K562 (cell line): ENCODE data around the gene S100A4. TPM values are rescaled to one million over a fixed set of nuclear protein-coding genes. Genes with fewer than 3 reads are reported as not detected.
A peak's percentile ranks its signal among the peaks of the same experiment; 100 is the strongest.

Source experiments
- ATAC-seq: fragments of 200-7000 bp; cut with Tn5 transposase; 3 replicates; pipeline ENCODE4 v1.9.1; 2020; ENCODE audit warnings: moderate library complexity
- BruUV-seq: library from RNA; stranded (reverse); fragments of 400-500 nt; replicated peaks from 2 replicates; lab custom pipeline; 2021; lab: Mats Ljungman, UMichigan
- CTCF ChIA-PET: fragments of 300-600 bp; formaldehyde crosslinking; extraction: SDS; loops from one replicate; lab custom pipeline; 2021; ENCODE audit warnings: low intra/inter-chr PET ratio; lab: Yijun Ruan, JAX
- POLR2A ChIA-PET: fragments of 300-600, 350-650 bp; sonication (Branson Sonifier 250); formaldehyde crosslinking; extraction: SDS; loops from one replicate; lab custom pipeline; 2021; ENCODE audit warnings: antibody characterized with exemption, inconsistent platforms; lab: Yijun Ruan, JAX
- DNase-seq, 4 experiments: peaks; one replicate each; pipeline versions ENCODE4 v3.0.0 to v3.0.0-alpha.2; 2011 to 2018; ENCODE audit warnings: low spot score in 3 of 4, mixed read lengths in 3 of 4; ENCODE audit errors: extremely low read depth in 1 of 4
- FAIRE-seq: peaks from 2 replicates; lab custom pipeline; 2011; peaks lifted over from hg19 to GRCh38; lab: Jason Lieb, UNC
- H2AFZ ChIP-seq: 2 replicates; pipeline ENCODE4 v1.6.0; 2011; ENCODE audit warnings: low read depth, low read length, control low read depth, inconsistent platforms
- H3K27ac ChIP-seq: fragments of 200-600 bp; 3 replicates; pipeline ENCODE4 v1.8.0; 2011; ENCODE audit warnings: low read depth, mild to moderate bottlenecking, control low read depth, inconsistent platforms, low read length, moderate library complexity, mixed read lengths; ENCODE audit errors: extremely low read depth
- H3K27me3 ChIP-seq, 2 experiments: fragments of 300-600 bp in 1 of 2; 2 replicates in 1 of 2; 3 replicates in 1 of 2; pipeline versions ENCODE4 v1.6.0 to v1.8.0; 2011; ENCODE audit warnings: inconsistent platforms in 2 of 2, low read length in 2 of 2, mild to moderate bottlenecking in 1 of 2, mixed read lengths in 1 of 2, moderate library complexity in 1 of 2; ENCODE audit not compliant: control insufficient read depth in 2 of 2, insufficient read depth in 2 of 2
- H3K36me3 ChIP-seq: fragments of 300-600 bp; 3 replicates; pipeline ENCODE4 v1.8.0; 2011; ENCODE audit warnings: mild to moderate bottlenecking, low read length, inconsistent platforms; ENCODE audit not compliant: control insufficient read depth, insufficient read depth
- H3K4me1 ChIP-seq, 2 experiments: fragments of 200-600 bp in 1 of 2; replicated peaks in 1 of 2; 2 replicates in 1 of 2; 3 replicates in 1 of 2; pipeline versions ENCODE4 v1.5.1 to v1.8.0; 2011; ENCODE audit warnings: inconsistent platforms in 2 of 2, low read length in 2 of 2, mild to moderate bottlenecking in 1 of 2, mixed read lengths in 1 of 2, moderate library complexity in 1 of 2; ENCODE audit not compliant: control insufficient read depth in 2 of 2, insufficient read depth in 2 of 2
- H3K4me2 ChIP-seq: 2 replicates; pipeline ENCODE4 v1.6.1; 2011; ENCODE audit warnings: low read length, control low read depth, inconsistent platforms, mixed read lengths; ENCODE audit not compliant: insufficient read depth
- H3K4me3 ChIP-seq: fragments of 200-600 bp; sonication (generic), shearing (Covaris generic); 2 replicates; pipeline ENCODE4 v1.5.1; 2016; ENCODE audit warnings: control low read depth, inconsistent platforms
- H3K79me2 ChIP-seq: fragments of 200-600 bp; 3 replicates; pipeline ENCODE4 v1.8.0; 2011; ENCODE audit warnings: low read length, inconsistent platforms; ENCODE audit not compliant: control insufficient read depth, insufficient read depth
- H3K9ac ChIP-seq, 2 experiments: 2 replicates each; pipeline versions ENCODE4 v1.6.0 to v1.6.1; 2011; ENCODE audit warnings: low read depth in 2 of 2, low read length in 2 of 2, control low read depth in 1 of 2, inconsistent platforms in 1 of 2, mild to moderate bottlenecking in 1 of 2, mixed read lengths in 1 of 2; ENCODE audit not compliant: insufficient read depth in 1 of 2
- H3K9me1 ChIP-seq: one replicate; pipeline ENCODE4 v1.6.0; 2011; ENCODE audit warnings: inconsistent platforms, mild to moderate bottlenecking, low read length, moderate library complexity; ENCODE audit not compliant: control insufficient read depth, insufficient read depth
- H3K9me3 ChIP-seq: replicated peaks from 2 replicates; pipeline ENCODE4 v1.5.1; 2011; ENCODE audit warnings: low read depth, low read length, inconsistent platforms; ENCODE audit not compliant: control insufficient read depth, insufficient read depth
- H4K20me1 ChIP-seq: replicated peaks from 2 replicates; pipeline ENCODE4 v1.6.1; 2011; ENCODE audit warnings: low read length, inconsistent platforms, mixed read lengths; ENCODE audit not compliant: control insufficient read depth, insufficient read depth
- FOXK2 ChIP-seq, 2 experiments: fragments of 450-650 bp; IDR thresholded peaks in 1 of 2; conservative IDR thresholded peaks in 1 of 2; 2 replicates each; pipeline ENCODE4 v1.6.1; 2016; ENCODE audit warnings: low read depth in 2 of 2, mild to moderate bottlenecking in 1 of 2
- JUNB ChIP-seq: fragments of 450-650 bp; formaldehyde crosslinking; conservative IDR thresholded peaks from 2 replicates; pipeline ENCODE4 v1.4.0; 2020; ENCODE audit warnings: mild to moderate bottlenecking
- LEF1 ChIP-seq: fragments of 450-650 bp; IDR thresholded peaks from 2 replicates; pipeline ENCODE4 v1.6.1; 2016; ENCODE audit warnings: mild to moderate bottlenecking
- PHF20 ChIP-seq: fragments of 450-650 bp; IDR thresholded peaks from 2 replicates; pipeline ENCODE4 v1.6.1; 2018; ENCODE audit not compliant: partially characterized antibody
- POLR2H ChIP-seq: IDR thresholded peaks from 2 replicates; pipeline ENCODE4 v1.6.1; 2016; ENCODE audit warnings: missing genetic modification characterization, low read depth, mild to moderate bottlenecking, control low read depth, missing compliant biosample characterization, moderate library complexity
- PTBP1 ChIP-seq: fragments of 200-400 bp; formaldehyde crosslinking; IDR thresholded peaks from 2 replicates; pipeline ENCODE4 v1.6.1; 2017; ENCODE audit warnings: low read depth, low read length
- SMAD1 ChIP-seq: fragments of 150-350 bp; IDR thresholded peaks from 2 replicates; pipeline ENCODE4 v1.6.1; 2014; ENCODE audit warnings: low read length, low read depth; ENCODE audit not compliant: partially characterized antibody
- SNIP1 ChIP-seq: fragments of 450-650 bp; IDR thresholded peaks from 2 replicates; pipeline ENCODE4 v1.7.1; 2017; ENCODE audit warnings: low read depth, mild to moderate bottlenecking
- ZNF143 ChIP-seq: sonication (generic); formaldehyde crosslinking; IDR thresholded peaks from 2 replicates; pipeline ENCODE4 v1.9.0; 2022; ENCODE audit warnings: mild to moderate bottlenecking, missing genetic modification reagents
- ZNF175 ChIP-seq: fragments of 200-800 bp; sonication (Bioruptor generic); IDR thresholded peaks from 2 replicates; pipeline ENCODE4 v1.6.1; 2016; ENCODE audit warnings: low read depth, mild to moderate bottlenecking, missing genetic modification characterization, missing compliant biosample characterization
- ZNF41 ChIP-seq: fragments of 250-450 bp; sonication (Bioruptor Pico); conservative IDR thresholded peaks from 2 replicates; pipeline ENCODE4 v1.4.0; 2020; ENCODE audit warnings: mild to moderate bottlenecking
- ZNF57 ChIP-seq: fragments of 450-650 bp; formaldehyde crosslinking; IDR thresholded peaks from 2 replicates; pipeline ENCODE4 v1.4.0; 2020; ENCODE audit warnings: mild to moderate bottlenecking, moderate library complexity
- WGBS: fragments of 100-300 bp; shearing (Covaris generic); methylation state at CpG from one replicate; pipeline ENCODE4 v1.1.6; 2016; ENCODE audit warnings: low coverage, mixed read lengths; ENCODE audit not compliant: insufficient coverage; ENCODE audit errors: missing lambda C conversion rate; 5-methylcytosine and 5-hydroxymethylcytosine counted together
- in situ Hi-C: fragments of 300-500 bp; cut with MboI; formaldehyde crosslinking; loops from 4 replicates; pipeline ENCODE4 v1.15.0; 2018; ENCODE audit warnings: inconsistent platforms, mixed read lengths
- intact Hi-C: fragments of 100-400 bp; cut with micrococcal nuclease; formaldehyde crosslinking; loops from 2 replicates; pipeline ENCODE4 v1.14.2; 2022
- polyA plus RNA-seq, 8 experiments: library from polyadenylated mRNA; depleted of rRNA in 4 of 8; stranded (reverse) in 5 of 8; unstranded in 3 of 8; fragments of >200 nt; fragmentation: Nextera tagmentation in 2 of 8; fragmentation: Illumina TruSeq in 1 of 8; extraction: Ambion mirVana in 2 of 8; extraction: Trizol in 1 of 8; gene quantifications; 2 replicates each; pipeline versions ENCODE4 v1.2.1 to v1.2.3, GENCODE V29; 2011 to 2014; ENCODE audit warnings: inconsistent platforms in 1 of 8, missing spikeins in 1 of 8
- total RNA-seq, 7 experiments: library from RNA; depleted of rRNA in 6 of 7; stranded (reverse); fragments of >200 nt in 6 of 7; fragmentation: Illumina TruSeq in 2 of 7; extraction: Trizol in 2 of 7; gene quantifications; 2 replicates each; pipeline versions ENCODE4 v1.2.1 to v1.2.3, GENCODE V29; 2011 to 2021; ENCODE audit warnings: low replicate concordance in 1 of 7
- TF ChIP-seq, protein P1 (sequence below), 2 experiments: fragments of 200-800 bp in 1 of 2; sonication (Bioruptor generic) in 1 of 2; sonication (generic) in 1 of 2; formaldehyde crosslinking in 1 of 2; IDR thresholded peaks in 1 of 2; conservative IDR thresholded peaks in 1 of 2; 2 replicates each; pipeline versions ENCODE4 v1.5.0 to v1.6.1; 2016 to 2020; ENCODE audit warnings: missing compliant biosample characterization in 1 of 2, missing genetic modification characterization in 1 of 2, missing genetic modification reagents in 1 of 2
- TF ChIP-seq, protein P2 (sequence below), 2 experiments: fragments of 250-450 bp in 1 of 2; fragments of 450-650 bp in 1 of 2; sonication (Bioruptor Pico) in 1 of 2; IDR thresholded peaks; 2 replicates each; pipeline versions ENCODE4 v1.6.1 to v1.8.0; 2016 to 2021; ENCODE audit warnings: mild to moderate bottlenecking in 2 of 2, moderate library complexity in 2 of 2, missing compliant biosample characterization in 1 of 2, missing genetic modification characterization in 1 of 2

S100A4 gene
- total and polyA plus RNA-seq, 9 of the 15 experiments (the other 6 are each of a cell fraction or from before 2014, with no cell fraction given), result 3.7 to 20.1 (median 11.2) TPM

DNA sequence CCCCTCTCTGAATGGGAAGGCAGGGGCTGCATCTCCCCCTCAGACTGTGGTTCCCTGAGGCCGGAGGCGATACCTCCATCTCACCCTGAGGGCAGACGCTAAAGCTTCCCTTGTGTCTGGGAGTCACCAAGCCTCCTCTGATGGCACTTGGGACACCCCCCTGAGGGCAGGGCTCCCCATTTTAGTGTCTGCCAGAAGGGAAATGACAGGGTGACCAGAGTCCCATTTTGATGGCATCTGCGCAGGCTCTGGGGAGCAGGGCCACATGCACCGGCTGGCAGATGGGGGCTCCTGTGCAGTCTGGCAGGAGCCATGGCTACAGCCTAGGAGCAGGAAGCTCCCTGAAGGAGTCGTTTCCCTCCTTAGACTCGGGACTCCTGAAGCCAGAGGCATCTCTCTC, 18.4 kb upstream of the S100A4 start:
- DNase-seq, result no peak
- no peak for ATAC-seq
- Histone ChIP-seq H3K4me2 (no peak overlapping the region), H3K4me3 (no peak overlapping the region), H3K36me3 (no peaks in the 10 kb centered on the region), H3K4me1 (peaks cover 32 to 36% of the 10 kb centered on the region in 2 experiments), H3K9me3 (no peaks in the 10 kb centered on the region), H3K27me3 (no peaks in the 10 kb centered on the region), H3K79me2 (no peaks in the 10 kb centered on the region), H3K9ac (peak overlapping the region in 1 of 2 experiments; percentile 53; a peak in 1 of 4 replicates), H2AFZ (no peak overlapping the region), H3K9me1 (peaks cover 9% of the 10 kb centered on the region), H4K20me1 (no peaks in the 10 kb centered on the region), H3K27ac (no peak overlapping the region)
- in situ Hi-C loops, result loop anchor here (10.0 kb wide), 1 partner anchor 49 kb away; no protein-coding TSS in a partner anchor
- POLR2A ChIA-PET, result interaction anchor here (0.6 to 1.7 kb wide), 3 partner anchors 10 to 1687 kb away, joined by 3 to 9 read pairs (median 3); no protein-coding TSS in a partner anchor
- TF ChIP-seq ZNF143 (CRISPR knock-in tag) (0 out of 2 replicates have a peak, but pooled peaks have one; percentile 27), JUNB (no peak)
- intact Hi-C loops, result no loop called here
- no peak for FAIRE-seq
- WGBS, result 80% methylated on average over 7 of the region's 7 CpGs
- no TSS peak for BruUV-seq
- CTCF ChIA-PET, result no interaction called here

DNA sequence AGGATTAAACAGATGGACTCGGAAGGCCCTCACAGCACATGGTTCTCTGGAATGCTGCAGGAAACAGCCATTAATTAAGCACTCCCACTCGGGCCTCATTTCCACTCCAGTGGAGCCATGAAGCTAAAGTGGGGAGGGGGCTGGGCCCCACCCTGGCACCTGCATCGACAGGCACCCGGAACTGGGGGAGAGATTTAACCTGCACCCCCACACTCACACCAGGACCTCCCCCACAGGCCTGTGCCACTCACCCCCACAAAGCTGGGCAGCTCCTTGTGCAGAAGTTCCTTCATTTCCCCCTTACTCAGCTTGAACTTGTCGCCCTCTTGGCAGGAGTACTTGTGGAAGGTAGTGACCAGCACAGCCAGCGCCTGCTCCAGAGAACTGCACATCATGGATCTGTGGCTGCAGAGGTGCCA, 17.9 kb upstream of the S100A4 start:
- H3K27me3 ChIP-seq, result no peaks in the 10 kb centered on the region
- H4K20me1 ChIP-seq, result no peaks in the 10 kb centered on the region
- peaks cover 9% of the 10 kb centered on the region for H3K9me1 ChIP-seq
- H3K4me3 ChIP-seq, result no peak overlapping the region
- CTCF ChIA-PET, result no interaction called here
- in situ Hi-C loops, result loop anchor here (10.0 kb wide), 1 partner anchor 49 kb away; no protein-coding TSS in a partner anchor
- peak overlapping the region in 1 of 2 experiments; percentile 53; a peak in 1 of 4 replicates for H3K9ac ChIP-seq
- WGBS, result 79% methylated on average over 6 of the region's 6 CpGs
- no peak overlapping the region for H3K4me2 ChIP-seq
- H2AFZ ChIP-seq, result no peak overlapping the region
- POLR2A ChIA-PET, result interaction anchor here (0.7 to 1.7 kb wide), 3 partner anchors 9 to 1687 kb away, joined by 3 to 9 read pairs (median 3); no protein-coding TSS in a partner anchor
- H3K4me1 ChIP-seq, result peaks cover 29 to 31% of the 10 kb centered on the region in 2 experiments
- no peaks in the 10 kb centered on the region for H3K36me3 ChIP-seq
- DNase-seq (no peak), ATAC-seq (no peak), FAIRE-seq (no peak)
- no TSS peak for BruUV-seq
- H3K27ac ChIP-seq, result no peak overlapping the region
- intact Hi-C loops, result no loop called here
- TF ChIP-seq POLR2H (tag) (no peak), JUNB (no peak), ZNF175 (CRISPR knock-in tag) (no peak), FOXK2 (conservative IDR thresholded peaks at IDR 0.05 in 1 of 2, IDR thresholded peaks at IDR 0.05 in 1 of 2; ENCODE audit: low read depth in 2 of 2) (no peak), SNIP1 (no peak), ZNF41 (CRISPR knock-in tag) (no peak), PTBP1 (no peak), ZNF57 (CRISPR knock-in tag) (no peak), LEF1 (no peak), SMAD1 (no peak), PHF20 (no peak)
- TF ChIP-seq, protein P1, sequence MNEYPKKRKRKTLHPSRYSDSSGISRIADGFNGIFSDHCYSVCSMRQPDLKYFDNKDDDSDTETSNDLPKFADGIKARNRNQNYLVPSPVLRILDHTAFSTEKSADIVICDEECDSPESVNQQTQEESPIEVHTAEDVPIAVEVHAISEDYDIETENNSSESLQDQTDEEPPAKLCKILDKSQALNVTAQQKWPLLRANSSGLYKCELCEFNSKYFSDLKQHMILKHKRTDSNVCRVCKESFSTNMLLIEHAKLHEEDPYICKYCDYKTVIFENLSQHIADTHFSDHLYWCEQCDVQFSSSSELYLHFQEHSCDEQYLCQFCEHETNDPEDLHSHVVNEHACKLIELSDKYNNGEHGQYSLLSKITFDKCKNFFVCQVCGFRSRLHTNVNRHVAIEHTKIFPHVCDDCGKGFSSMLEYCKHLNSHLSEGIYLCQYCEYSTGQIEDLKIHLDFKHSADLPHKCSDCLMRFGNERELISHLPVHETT (CRISPR knock-in tag; conservative IDR thresholded peaks at IDR 0.05 in 1 of 2, IDR thresholded peaks at IDR 0.05 in 1 of 2), result no peak
- TF ChIP-seq, protein P2, sequence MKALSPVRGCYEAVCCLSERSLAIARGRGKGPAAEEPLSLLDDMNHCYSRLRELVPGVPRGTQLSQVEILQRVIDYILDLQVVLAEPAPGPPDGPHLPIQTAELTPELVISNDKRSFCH (CRISPR knock-in tag; IDR thresholded peaks at IDR 0.05), result no peak
- TF ChIP-seq, protein P2 (tag; IDR thresholded peaks at IDR 0.05), result no peak
- H3K9me3 ChIP-seq, result no peaks in the 10 kb centered on the region
- no peaks in the 10 kb centered on the region for H3K79me2 ChIP-seq
